UCSD-AML1 (cell line): ENCODE data around the gene NRXN3.

Experiments used
- DNase-seq: peaks from one replicate; lab custom pipeline; 2025; ENCODE audit not compliant: unreplicated experiment; lab: John Stamatoyannopoulos, UW

NRXN3 gene

GRCh38 chr14:79378020-79378419, 1207.8 kb downstream of the NRXN3 start:
- DNase-seq, result no peak

DNA sequence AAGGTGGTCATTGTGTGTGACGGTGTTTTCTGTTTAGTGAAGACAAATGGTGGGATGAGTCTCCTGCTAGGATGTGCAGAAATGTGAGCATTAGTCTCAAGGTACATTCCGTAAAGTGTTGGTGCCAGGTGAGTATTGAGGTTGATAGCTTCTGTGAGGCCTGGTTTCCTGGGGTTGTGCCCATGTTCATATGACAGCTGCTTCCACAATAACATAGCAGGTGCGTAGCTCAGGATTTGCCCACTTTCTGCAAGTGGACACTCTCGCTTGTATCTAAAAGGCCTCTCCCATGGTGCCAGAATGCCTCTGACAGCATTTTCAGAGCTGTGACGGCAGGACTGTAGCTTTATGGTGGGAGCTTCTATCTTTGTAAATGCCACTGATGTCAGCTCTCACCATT, 1209.1 kb downstream of the NRXN3 start:
- no peak for DNase-seq

GRCh38 chr14:79383031-79383430, 1212.9 kb downstream of the NRXN3 start:
- DNase-seq, result no peak

DNA sequence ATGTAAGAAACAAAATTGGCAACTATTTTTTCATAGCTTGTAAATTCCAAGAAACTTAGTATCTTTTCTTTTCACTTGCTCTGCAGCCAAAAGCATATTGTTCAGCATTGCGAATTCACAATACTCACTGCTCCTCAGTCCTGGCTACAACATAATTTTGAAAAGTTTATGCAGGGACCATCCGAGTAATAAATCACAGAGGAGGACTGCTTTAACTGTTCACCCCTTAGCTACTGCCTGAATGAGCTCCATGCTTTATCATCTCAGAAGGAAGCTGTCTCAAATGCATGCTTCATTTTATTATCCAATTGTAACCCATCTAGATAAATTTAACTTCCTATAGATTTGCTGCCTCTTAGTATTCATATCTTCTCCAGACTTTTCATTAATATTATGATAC, 1213.3 kb downstream of the NRXN3 start:
- DNase-seq, result no peak

GRCh38 chr14:79395061-79395460, 1224.9 kb downstream of the NRXN3 start:
- no peak for DNase-seq

GRCh38 chr14:79404874-79405511, 1234.8 kb downstream of the NRXN3 start:
- no peak for DNase-seq

GRCh38 chr14:79405512-79405910, 1235.3 kb downstream of the NRXN3 start:
- DNase-seq, result no peak

DNA sequence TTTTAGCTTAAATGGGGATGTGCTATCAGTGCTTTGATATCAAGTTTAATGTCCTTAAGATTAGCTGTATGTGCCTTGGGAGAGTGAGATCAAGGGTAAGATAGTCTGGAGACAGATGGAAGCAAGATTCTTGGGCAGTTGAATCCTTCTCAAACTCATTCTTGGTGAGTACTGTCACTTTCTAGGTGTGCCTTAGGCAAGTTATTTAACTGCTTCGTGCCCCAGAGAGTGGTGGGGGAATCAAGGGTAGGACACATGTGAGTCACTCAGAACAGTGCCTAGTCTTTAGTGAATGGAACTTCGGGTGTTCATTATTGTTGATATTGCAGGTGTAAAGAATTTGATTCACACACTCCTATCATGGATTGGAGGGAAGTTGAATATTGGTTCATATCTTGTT, 1237.4 kb downstream of the NRXN3 start:
- no peak for DNase-seq

- DNase-seq, result no peak
Observed at GRCh38 chr14:79408696-79409095, 1238.5 kb downstream of the NRXN3 start.

- no peak for DNase-seq
Observed at GRCh38 chr14:79411403-79412174, 1241.4 kb downstream of the NRXN3 start.

GRCh38 chr14:79412822-79413221, 1242.6 kb downstream of the NRXN3 start:
- no peak for DNase-seq

- DNase-seq, result no peak
Observed at GRCh38 chr14:79413734-79414428, 1243.7 kb downstream of the NRXN3 start.

DNA sequence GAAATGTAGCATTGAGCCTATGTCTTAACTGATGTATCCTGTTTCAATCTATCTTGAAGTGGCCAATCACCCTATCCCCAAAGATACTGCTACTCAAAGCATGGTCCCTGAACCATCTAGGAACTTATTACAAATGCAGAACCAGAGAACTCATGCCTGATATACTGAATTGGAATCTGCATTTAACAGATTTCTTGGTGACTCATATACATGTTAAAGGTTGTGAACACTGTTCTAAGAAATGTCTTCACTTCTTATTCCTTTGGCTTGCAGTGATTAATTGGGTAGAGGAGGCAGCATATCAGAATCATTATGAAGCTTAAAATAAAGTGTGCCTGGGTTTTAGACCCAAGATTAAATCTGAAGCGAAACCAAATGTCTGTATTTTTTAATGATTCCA, 1245.6 kb downstream of the NRXN3 start:
- DNase-seq, result no peak

GRCh38 chr14:79417961-79418360, 1247.8 kb downstream of the NRXN3 start:
- DNase-seq, result no peak

DNA sequence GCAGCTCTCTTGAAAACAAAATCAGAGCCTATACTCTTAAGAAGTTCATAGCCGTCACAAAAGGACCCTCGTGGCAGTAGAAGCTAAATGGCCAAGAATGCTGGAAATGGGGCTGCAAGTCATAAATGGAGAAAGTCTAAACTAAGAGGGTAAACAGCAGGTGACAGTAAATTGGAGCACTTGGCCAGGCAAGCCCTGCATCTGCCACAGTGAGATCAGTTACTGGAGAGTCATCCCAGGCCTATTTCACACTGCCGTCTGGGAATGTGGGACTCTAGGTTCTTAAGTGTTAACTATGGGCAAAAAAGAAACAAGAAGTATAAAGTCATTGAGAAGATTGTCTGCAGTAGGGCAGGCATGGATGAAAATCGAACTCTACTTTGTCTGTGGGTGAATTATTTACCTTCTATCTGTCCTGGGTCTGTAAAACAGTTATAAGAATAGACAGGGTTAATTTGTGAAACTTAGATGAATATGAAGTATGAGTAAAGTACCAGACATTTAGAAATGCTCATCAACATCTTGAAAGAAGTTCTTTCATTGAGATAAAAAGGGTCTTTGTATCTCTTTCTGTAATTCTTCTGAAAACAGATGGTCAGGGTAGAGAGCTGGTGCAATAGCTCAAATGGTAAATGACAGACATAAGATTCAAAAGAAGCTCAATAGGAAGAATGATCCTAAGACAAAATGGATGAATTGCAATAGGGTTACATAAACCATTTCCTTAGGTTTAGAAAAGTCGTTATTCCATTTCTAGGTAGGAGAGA, 1248.7 kb downstream of the NRXN3 start:
- no peak for DNase-seq

- no peak for DNase-seq
Observed at GRCh38 chr14:79419571-79420327, 1249.6 kb downstream of the NRXN3 start.

DNA sequence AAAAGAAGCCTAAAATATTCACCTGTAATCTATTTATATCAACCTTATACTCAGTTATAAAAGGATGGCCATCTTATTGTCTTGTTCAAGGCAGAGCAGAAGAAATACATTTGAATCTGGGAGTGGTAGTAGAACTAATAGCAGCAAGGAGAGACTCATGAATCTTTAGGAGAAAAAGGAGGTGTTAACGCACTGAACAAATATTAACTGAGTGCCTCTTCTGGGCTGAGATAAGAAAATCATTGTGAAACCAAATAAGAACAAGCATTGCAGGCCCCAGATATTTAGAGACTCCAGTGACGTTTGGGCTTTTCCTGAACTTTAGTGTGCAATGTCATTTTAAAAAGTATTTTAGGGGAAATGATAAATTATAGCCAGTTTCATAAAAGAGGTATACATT, 1250.6 kb downstream of the NRXN3 start:
- no peak for DNase-seq

- DNase-seq, result no peak
Observed at GRCh38 chr14:79421811-79422210, 1251.6 kb downstream of the NRXN3 start.

- DNase-seq, result no peak
Observed at GRCh38 chr14:79424462-79424861, 1254.3 kb downstream of the NRXN3 start.

GRCh38 chr14:79426103-79426755, 1256.1 kb downstream of the NRXN3 start:
- no peak for DNase-seq
